NCI-H146 (cell line): ENCODE measurements around the gene PCDHGA7.
"Not testable (repeated sequence)": the region's sequence is repeated elsewhere in the genome, so short reads cannot be mapped to it uniquely, and the experiment has no call there.

Source experiments
- DNase-seq: peaks from one replicate; lab custom pipeline; 2025; lab: John Stamatoyannopoulos, UW

PCDHGA7 gene

GRCh38 chr5:141430332-141431113, 48.0 kb downstream of the PCDHGA7 start, which contains the start of gene PCDHGA12:
TSS of gene PCDHGA12 (plus strand) at chr5:141430507. CDS start at chr5:141430760, 253 bp downstream.
- no peak for DNase-seq

GRCh38 chr5:141431286-141431685, 48.7 kb downstream of the PCDHGA7 start:
- no peak for DNase-seq

- DNase-seq = not testable (repeated sequence)
Observed at GRCh38 chr5:141432308-141432707, 49.8 kb downstream of the PCDHGA7 start.

GRCh38 chr5:141432726-141433125, 50.2 kb downstream of the PCDHGA7 start:
- DNase-seq = not testable (repeated sequence)

GRCh38 chr5:141434006-141434405, 51.5 kb downstream of the PCDHGA7 start:
- DNase-seq = no peak
